ENCODE data around the gene FRMD5. TPM values are rescaled to one million over a fixed set of nuclear protein-coding genes. Genes with fewer than 3 reads are reported as not detected.

FRMD5 gene
- total RNA-seq, 1 donor from 2014 or later, result 0.12 TPM

GRCh38 chr15:44222478-44222877, 27.4 kb upstream of the FRMD5 start:
- no peak for TF ChIP-seq CTCF (IDR thresholded peaks at IDR 0.05)
- intact Hi-C loops (cut with DNase I), result no loop called here
- ATAC-seq, result no peak

GRCh38 chr15:44219073-44219472, 24.0 kb upstream of the FRMD5 start:
- Histone ChIP-seq H3K27ac (no peak overlapping the region), H3K4me3 (no peak overlapping the region), H3K27me3 (ENCODE audit: low read depth) (no peaks in the 10 kb centered on the region), H3K4me1 (no peaks in the 10 kb centered on the region), H3K36me3 (no peaks in the 10 kb centered on the region), H3K9me3 (no peaks in the 10 kb centered on the region)
- no peak for TF ChIP-seq CTCF (IDR thresholded peaks at IDR 0.05)
- ATAC-seq (no peak), DNase-seq (no peak)
- intact Hi-C loops (cut with DNase I), result no loop called here

More at GRCh38 chr15:44222478-44222877, 27.4 kb upstream of the FRMD5 start:
- Histone ChIP-seq H3K36me3 (no peaks in the 10 kb centered on the region), H3K27me3 (ENCODE audit: low read depth) (no peaks in the 10 kb centered on the region), H3K4me3 (no peak overlapping the region), H3K9me3 (no peaks in the 10 kb centered on the region), H3K27ac (no peak overlapping the region), H3K4me1 (no peaks in the 10 kb centered on the region)
- DNase-seq, result no peak

- TF ChIP-seq CTCF (IDR thresholded peaks at IDR 0.05), result no peak
- H3K27me3 ChIP-seq (ENCODE audit: low read depth), result no peaks in the 10 kb centered on the region
- no peak overlapping the region for H3K27ac ChIP-seq
- no peaks in the 10 kb centered on the region for H3K36me3 ChIP-seq
- intact Hi-C loops (cut with DNase I), result no loop called here
- no peak for ATAC-seq
- DNase-seq, result no peak
- H3K4me3 ChIP-seq, result no peak overlapping the region
- no peaks in the 10 kb centered on the region for H3K9me3 ChIP-seq
- no peaks in the 10 kb centered on the region for H3K4me1 ChIP-seq
Measured at GRCh38 chr15:44216958-44217357, 21.9 kb upstream of the FRMD5 start.

GRCh38 chr15:44215594-44215993, 20.5 kb upstream of the FRMD5 start:
- H3K27me3 ChIP-seq (ENCODE audit: low read depth), result no peaks in the 10 kb centered on the region
- H3K9me3 ChIP-seq, result no peaks in the 10 kb centered on the region
- H3K27ac ChIP-seq, result no peak overlapping the region
- DNase-seq (no peak), ATAC-seq (no peak)
- H3K4me3 ChIP-seq, result no peak overlapping the region
- no peaks in the 10 kb centered on the region for H3K4me1 ChIP-seq
- intact Hi-C loops (cut with DNase I), result no loop called here
- TF ChIP-seq CTCF (IDR thresholded peaks at IDR 0.05), result no peak
- no peaks in the 10 kb centered on the region for H3K36me3 ChIP-seq

GRCh38 chr15:44208956-44209355, 13.9 kb upstream of the FRMD5 start:
- no peaks in the 10 kb centered on the region for H3K27me3 ChIP-seq (ENCODE audit: low read depth)
- DNase-seq (no peak), ATAC-seq (no peak)
- H3K4me3 ChIP-seq, result no peak overlapping the region
- no peak overlapping the region for H3K27ac ChIP-seq
- intact Hi-C loops (cut with DNase I), result no loop called here
- TF ChIP-seq CTCF (IDR thresholded peaks at IDR 0.05), result no peak
- no peaks in the 10 kb centered on the region for H3K4me1 ChIP-seq
- no peaks in the 10 kb centered on the region for H3K36me3 ChIP-seq
- no peaks in the 10 kb centered on the region for H3K9me3 ChIP-seq

GRCh38 chr15:44207643-44208042, 12.6 kb upstream of the FRMD5 start:
- intact Hi-C loops (cut with DNase I), result no loop called here
- DNase-seq, result no peak
- Histone ChIP-seq H3K27me3 (ENCODE audit: low read depth) (no peaks in the 10 kb centered on the region), H3K4me3 (no peak overlapping the region), H3K36me3 (no peaks in the 10 kb centered on the region), H3K9me3 (no peaks in the 10 kb centered on the region), H3K27ac (no peak overlapping the region), H3K4me1 (no peaks in the 10 kb centered on the region)
- ATAC-seq, result no peak
- TF ChIP-seq CTCF (IDR thresholded peaks at IDR 0.05), result no peak

Data from lower lobe of right lung (tissue), 2 donors.